Ovary (tissue), 3 donors: ENCODE data around the gene PGM3.

Experiments
- CTCF ChIP-seq, 3 donors: fragments of 450-650 bp in 2 of 3; fragments of 200-600 bp in 1 of 3; IDR thresholded peaks; one replicate each; pipeline versions ENCODE4 v1.5.1 to v1.8.0; 2016 to 2022; ENCODE audit warnings: antibody characterized with exemption in 3 of 3, mild to moderate bottlenecking in 1 of 3
- EP300 ChIP-seq: sonication (generic); formaldehyde crosslinking; IDR thresholded peaks from one replicate; pipeline ENCODE4 v1.6.1; 2017; ENCODE audit warnings: antibody characterized with exemption
- POLR2A ChIP-seq: fragments of 450-650 bp; IDR thresholded peaks from one replicate; pipeline ENCODE4 v1.6.1; 2017; ENCODE audit warnings: antibody characterized with exemption, mild to moderate bottlenecking, moderate library complexity
- donor health status: DM: no; HTN: no; CAD: no.

- TF ChIP-seq CTCF (IDR thresholded peaks at IDR 0.05) (no peak), POLR2A (no peak), EP300 (no peak)
Measured at GRCh38 chr6:83190626-83191025, 2.4 kb downstream of the PGM3 start.
